HepG2 (cell line): ENCODE data around the gene CPLANE2. TPM values are rescaled to one million over a fixed set of nuclear protein-coding genes. Genes with fewer than 3 reads are reported as not detected.
A peak's percentile ranks its signal among the peaks of the same experiment; 100 is the strongest.

ENCODE experiments used
- CHD2 ChIP-seq: IDR thresholded peaks from 2 replicates; pipeline ENCODE4 v1.6.1; 2011; ENCODE audit warnings: low read depth, low read length, improper control_type of control experiment
- ERF ChIP-seq: IDR thresholded peaks from 2 replicates; pipeline ENCODE4 v1.6.1; 2018; ENCODE audit warnings: missing biosample characterization, missing genetic modification reagents
- FOXC1 ChIP-seq: sonication (generic); formaldehyde crosslinking; IDR thresholded peaks from 2 replicates; pipeline ENCODE4 v1.8.0; 2022; ENCODE audit warnings: mild to moderate bottlenecking, missing genetic modification reagents, borderline replicate concordance
- FOXK1 ChIP-seq: sonication (generic); formaldehyde crosslinking; IDR thresholded peaks from 2 replicates; pipeline ENCODE4 v1.4.0; 2020; ENCODE audit warnings: low read depth, missing genetic modification reagents, borderline replicate concordance
- KMT2B ChIP-seq: IDR thresholded peaks from 2 replicates; pipeline ENCODE4 v1.6.1; 2016; ENCODE audit warnings: missing genetic modification reagents, missing compliant biosample characterization
- PHF20 ChIP-seq: sonication (generic); formaldehyde crosslinking; IDR thresholded peaks from 2 replicates; pipeline ENCODE4 v1.5.0; 2020; ENCODE audit warnings: mild to moderate bottlenecking, missing genetic modification reagents
- SAP130 ChIP-seq: IDR thresholded peaks from 2 replicates; pipeline ENCODE4 v1.6.1; 2016; ENCODE audit warnings: low read depth
- SMAD9 ChIP-seq: sonication (generic); formaldehyde crosslinking; IDR thresholded peaks from 2 replicates; pipeline ENCODE4 v1.5.1; 2020; ENCODE audit warnings: mild to moderate bottlenecking, missing genetic modification reagents
- SP1 ChIP-seq, 2 experiments: fragments of 450-650 bp in 1 of 2; sonication (generic) in 1 of 2; formaldehyde crosslinking in 1 of 2; IDR thresholded peaks; 2 replicates each; pipeline versions ENCODE4 v1.4.0 to v1.6.1; 2016 to 2020; ENCODE audit warnings: missing genetic modification reagents in 1 of 2
- SP5 ChIP-seq: IDR thresholded peaks from 2 replicates; pipeline ENCODE4 v1.6.1; 2016; ENCODE audit warnings: low read depth, borderline replicate concordance
- ZFP91 ChIP-seq: sonication (generic); formaldehyde crosslinking; IDR thresholded peaks from 2 replicates; pipeline ENCODE4 v1.9.0; 2022; ENCODE audit warnings: missing genetic modification reagents, mild to moderate bottlenecking, borderline replicate concordance
- ZNF615 ChIP-seq: sonication (generic); formaldehyde crosslinking; IDR thresholded peaks from 2 replicates; pipeline ENCODE4 v1.5.0; 2020; ENCODE audit warnings: mild to moderate bottlenecking, missing genetic modification reagents, borderline replicate concordance
- ZNF619 ChIP-seq: sonication (generic); formaldehyde crosslinking; IDR thresholded peaks from 2 replicates; pipeline ENCODE4 v1.4.0; 2020; ENCODE audit warnings: mild to moderate bottlenecking, missing genetic modification reagents
- polyA plus RNA-seq, 8 experiments: library from polyadenylated mRNA; depleted of rRNA in 3 of 8; stranded (reverse) in 7 of 8; unstranded in 1 of 8; fragments of >200 nt; fragmentation: Illumina TruSeq in 4 of 8; extraction: Trizol in 4 of 8; gene quantifications; 2 replicates each; pipeline versions ENCODE4 v1.2.1 to v1.2.3, GENCODE V29; 2011 to 2016; ENCODE audit warnings: low read depth in 4 of 8, missing spikeins in 1 of 8, mixed read lengths in 1 of 8; ENCODE audit not compliant: insufficient read depth in 1 of 8
- total RNA-seq, 5 experiments: library from RNA; depleted of rRNA; stranded (reverse); fragments of >200 nt; fragmentation: Illumina TruSeq; extraction: Trizol; gene quantifications; 2 replicates each; pipeline ENCODE4 v1.2.3, GENCODE V29; 2016; ENCODE audit warnings: low read depth in 1 of 5
- TF ChIP-seq, protein P1 (sequence below): sonication (generic); formaldehyde crosslinking; IDR thresholded peaks from 2 replicates; pipeline ENCODE4 v1.5.0; 2020; ENCODE audit warnings: missing genetic modification reagents
- TF ChIP-seq, protein P2 (sequence below): sonication (generic); formaldehyde crosslinking; IDR thresholded peaks from 2 replicates; pipeline ENCODE4 v1.5.0; 2020; ENCODE audit warnings: mild to moderate bottlenecking, missing genetic modification reagents
- TF ChIP-seq, protein P3 (sequence below): sonication (generic); formaldehyde crosslinking; IDR thresholded peaks from 2 replicates; pipeline ENCODE4 v1.5.1; 2020; ENCODE audit warnings: mild to moderate bottlenecking, missing genetic modification reagents, moderate library complexity
- TF ChIP-seq, protein P4 (sequence below): fragments of 450-650 bp; IDR thresholded peaks from 2 replicates; pipeline ENCODE4 v1.6.1; 2017; ENCODE audit warnings: mild to moderate bottlenecking

Gene CPLANE2
- total and polyA plus RNA-seq, 2 of the 13 experiments (the other 11 are each of a cell fraction or from before 2014, with no cell fraction given) = 0.29 to 1.6 TPM

DNA sequence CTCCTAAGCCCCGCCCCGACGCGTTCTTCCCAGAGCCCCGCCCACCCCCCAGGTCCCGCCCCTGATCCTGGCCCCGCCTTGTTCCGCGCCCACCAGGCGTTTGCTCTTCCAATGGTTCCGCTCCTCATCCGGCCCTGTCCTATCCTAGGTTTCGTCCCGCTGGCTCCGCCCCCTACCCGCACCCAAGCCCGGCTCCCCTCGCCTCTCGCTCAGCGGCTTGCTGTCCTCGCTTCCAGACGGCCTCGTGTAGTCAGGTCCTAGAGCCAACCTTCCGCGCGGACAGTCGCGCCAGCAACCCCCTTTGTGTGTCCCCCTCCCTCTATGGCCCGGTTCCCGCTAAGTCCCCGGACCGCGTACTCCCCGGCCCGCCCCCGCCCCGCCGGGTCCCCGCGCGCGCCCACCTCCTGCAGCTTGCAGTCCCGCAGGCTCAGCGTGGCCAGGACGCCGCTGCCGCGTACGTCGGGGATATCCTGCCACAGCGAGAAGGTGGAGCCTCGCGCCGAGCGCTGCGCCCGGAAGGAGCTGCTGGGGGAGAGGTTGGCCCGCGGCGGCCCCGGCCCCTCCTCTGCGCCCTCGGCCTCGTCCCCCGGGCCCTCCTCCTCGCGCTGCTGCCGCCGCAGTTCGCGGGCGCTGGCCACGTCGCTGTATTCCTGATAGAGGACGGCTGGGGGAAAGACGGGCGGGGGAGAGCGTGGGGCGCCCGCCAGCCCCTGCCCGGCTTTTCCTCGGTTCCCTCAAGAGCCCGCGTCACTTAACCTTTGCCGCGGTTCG is 30.3 kb downstream of the CPLANE2 start (continued):
- TF ChIP-seq ZFP91 (CRISPR knock-in tag) (peak; percentile 36; the same call in 1 of the 2 replicates), CHD2 (no peak), ERF (peak; percentile 10; the same call in 1 of the 2 replicates), FOXC1 (no peak), PHF20 (CRISPR knock-in tag) (peak; percentile 59), ZNF619 (CRISPR knock-in tag) (peak; percentile 77; the same call in 1 of the 2 replicates), SAP130 (CRISPR knock-in tag) (peak; percentile 72), KMT2B (CRISPR knock-in tag) (no peak), SP1 (IDR thresholded peaks at IDR 0.05) (no peak), SP1 (CRISPR knock-in tag; IDR thresholded peaks at IDR 0.05) (peak; percentile 48; the same call in 1 of the 2 replicates), ZNF615 (CRISPR knock-in tag) (no peak), SP5 (CRISPR knock-in tag) (peak; percentile 9; the same call in 1 of the 2 replicates), FOXK1 (CRISPR knock-in tag) (no peak), SMAD9 (CRISPR knock-in tag) (0 out of 2 replicates have a peak, but pooled peaks have one; percentile 44)
- TF ChIP-seq, protein P1, sequence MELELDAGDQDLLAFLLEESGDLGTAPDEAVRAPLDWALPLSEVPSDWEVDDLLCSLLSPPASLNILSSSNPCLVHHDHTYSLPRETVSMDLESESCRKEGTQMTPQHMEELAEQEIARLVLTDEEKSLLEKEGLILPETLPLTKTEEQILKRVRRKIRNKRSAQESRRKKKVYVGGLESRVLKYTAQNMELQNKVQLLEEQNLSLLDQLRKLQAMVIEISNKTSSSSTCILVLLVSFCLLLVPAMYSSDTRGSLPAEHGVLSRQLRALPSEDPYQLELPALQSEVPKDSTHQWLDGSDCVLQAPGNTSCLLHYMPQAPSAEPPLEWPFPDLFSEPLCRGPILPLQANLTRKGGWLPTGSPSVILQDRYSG (CRISPR knock-in tag) = no peak
- TF ChIP-seq, protein P2, sequence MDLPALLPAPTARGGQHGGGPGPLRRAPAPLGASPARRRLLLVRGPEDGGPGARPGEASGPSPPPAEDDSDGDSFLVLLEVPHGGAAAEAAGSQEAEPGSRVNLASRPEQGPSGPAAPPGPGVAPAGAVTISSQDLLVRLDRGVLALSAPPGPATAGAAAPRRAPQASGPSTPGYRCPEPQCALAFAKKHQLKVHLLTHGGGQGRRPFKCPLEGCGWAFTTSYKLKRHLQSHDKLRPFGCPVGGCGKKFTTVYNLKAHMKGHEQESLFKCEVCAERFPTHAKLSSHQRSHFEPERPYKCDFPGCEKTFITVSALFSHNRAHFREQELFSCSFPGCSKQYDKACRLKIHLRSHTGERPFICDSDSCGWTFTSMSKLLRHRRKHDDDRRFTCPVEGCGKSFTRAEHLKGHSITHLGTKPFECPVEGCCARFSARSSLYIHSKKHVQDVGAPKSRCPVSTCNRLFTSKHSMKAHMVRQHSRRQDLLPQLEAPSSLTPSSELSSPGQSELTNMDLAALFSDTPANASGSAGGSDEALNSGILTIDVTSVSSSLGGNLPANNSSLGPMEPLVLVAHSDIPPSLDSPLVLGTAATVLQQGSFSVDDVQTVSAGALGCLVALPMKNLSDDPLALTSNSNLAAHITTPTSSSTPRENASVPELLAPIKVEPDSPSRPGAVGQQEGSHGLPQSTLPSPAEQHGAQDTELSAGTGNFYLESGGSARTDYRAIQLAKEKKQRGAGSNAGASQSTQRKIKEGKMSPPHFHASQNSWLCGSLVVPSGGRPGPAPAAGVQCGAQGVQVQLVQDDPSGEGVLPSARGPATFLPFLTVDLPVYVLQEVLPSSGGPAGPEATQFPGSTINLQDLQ (CRISPR knock-in tag) = no peak
- TF ChIP-seq, protein P3, sequence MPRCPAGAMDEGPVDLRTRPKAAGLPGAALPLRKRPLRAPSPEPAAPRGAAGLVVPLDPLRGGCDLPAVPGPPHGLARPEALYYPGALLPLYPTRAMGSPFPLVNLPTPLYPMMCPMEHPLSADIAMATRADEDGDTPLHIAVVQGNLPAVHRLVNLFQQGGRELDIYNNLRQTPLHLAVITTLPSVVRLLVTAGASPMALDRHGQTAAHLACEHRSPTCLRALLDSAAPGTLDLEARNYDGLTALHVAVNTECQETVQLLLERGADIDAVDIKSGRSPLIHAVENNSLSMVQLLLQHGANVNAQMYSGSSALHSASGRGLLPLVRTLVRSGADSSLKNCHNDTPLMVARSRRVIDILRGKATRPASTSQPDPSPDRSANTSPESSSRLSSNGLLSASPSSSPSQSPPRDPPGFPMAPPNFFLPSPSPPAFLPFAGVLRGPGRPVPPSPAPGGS = peak; percentile 56; the same call in 1 of the 2 replicates
- TF ChIP-seq, protein P4, sequence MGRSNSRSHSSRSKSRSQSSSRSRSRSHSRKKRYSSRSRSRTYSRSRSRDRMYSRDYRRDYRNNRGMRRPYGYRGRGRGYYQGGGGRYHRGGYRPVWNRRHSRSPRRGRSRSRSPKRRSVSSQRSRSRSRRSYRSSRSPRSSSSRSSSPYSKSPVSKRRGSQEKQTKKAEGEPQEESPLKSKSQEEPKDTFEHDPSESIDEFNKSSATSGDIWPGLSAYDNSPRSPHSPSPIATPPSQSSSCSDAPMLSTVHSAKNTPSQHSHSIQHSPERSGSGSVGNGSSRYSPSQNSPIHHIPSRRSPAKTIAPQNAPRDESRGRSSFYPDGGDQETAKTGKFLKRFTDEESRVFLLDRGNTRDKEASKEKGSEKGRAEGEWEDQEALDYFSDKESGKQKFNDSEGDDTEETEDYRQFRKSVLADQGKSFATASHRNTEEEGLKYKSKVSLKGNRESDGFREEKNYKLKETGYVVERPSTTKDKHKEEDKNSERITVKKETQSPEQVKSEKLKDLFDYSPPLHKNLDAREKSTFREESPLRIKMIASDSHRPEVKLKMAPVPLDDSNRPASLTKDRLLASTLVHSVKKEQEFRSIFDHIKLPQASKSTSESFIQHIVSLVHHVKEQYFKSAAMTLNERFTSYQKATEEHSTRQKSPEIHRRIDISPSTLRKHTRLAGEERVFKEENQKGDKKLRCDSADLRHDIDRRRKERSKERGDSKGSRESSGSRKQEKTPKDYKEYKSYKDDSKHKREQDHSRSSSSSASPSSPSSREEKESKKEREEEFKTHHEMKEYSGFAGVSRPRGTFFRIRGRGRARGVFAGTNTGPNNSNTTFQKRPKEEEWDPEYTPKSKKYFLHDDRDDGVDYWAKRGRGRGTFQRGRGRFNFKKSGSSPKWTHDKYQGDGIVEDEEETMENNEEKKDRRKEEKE = no peak
